Hepatocyte (in vitro differentiated cells): ENCODE results near the gene ARIH1.

Source experiments
- EZH2 ChIP-seq: fragments of 200-600 bp; sonication (generic); IDR thresholded peaks from 2 replicates; pipeline ENCODE4 v1.6.1; 2016; ENCODE audit warnings: antibody characterized with exemption, mild to moderate bottlenecking, borderline replicate concordance
- TF ChIP-seq, protein P1 (sequence below): fragments of 200-600 bp; sonication (generic); IDR thresholded peaks from 2 replicates; pipeline ENCODE4 v1.5.1; 2016; ENCODE audit warnings: antibody characterized with exemption, mild to moderate bottlenecking; ENCODE audit not compliant: poor library complexity

- TF ChIP-seq, protein P1, sequence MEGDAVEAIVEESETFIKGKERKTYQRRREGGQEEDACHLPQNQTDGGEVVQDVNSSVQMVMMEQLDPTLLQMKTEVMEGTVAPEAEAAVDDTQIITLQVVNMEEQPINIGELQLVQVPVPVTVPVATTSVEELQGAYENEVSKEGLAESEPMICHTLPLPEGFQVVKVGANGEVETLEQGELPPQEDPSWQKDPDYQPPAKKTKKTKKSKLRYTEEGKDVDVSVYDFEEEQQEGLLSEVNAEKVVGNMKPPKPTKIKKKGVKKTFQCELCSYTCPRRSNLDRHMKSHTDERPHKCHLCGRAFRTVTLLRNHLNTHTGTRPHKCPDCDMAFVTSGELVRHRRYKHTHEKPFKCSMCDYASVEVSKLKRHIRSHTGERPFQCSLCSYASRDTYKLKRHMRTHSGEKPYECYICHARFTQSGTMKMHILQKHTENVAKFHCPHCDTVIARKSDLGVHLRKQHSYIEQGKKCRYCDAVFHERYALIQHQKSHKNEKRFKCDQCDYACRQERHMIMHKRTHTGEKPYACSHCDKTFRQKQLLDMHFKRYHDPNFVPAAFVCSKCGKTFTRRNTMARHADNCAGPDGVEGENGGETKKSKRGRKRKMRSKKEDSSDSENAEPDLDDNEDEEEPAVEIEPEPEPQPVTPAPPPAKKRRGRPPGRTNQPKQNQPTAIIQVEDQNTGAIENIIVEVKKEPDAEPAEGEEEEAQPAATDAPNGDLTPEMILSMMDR, result no peak
- TF ChIP-seq EZH2, result no peak
Observed at GRCh38 chr15:72521682-72522081, 47.6 kb downstream of the ARIH1 start.
